ENCODE measurements around the gene LRRC9.
"Not testable (repeated sequence)": the region's sequence is repeated elsewhere in the genome, so short reads cannot be mapped to it uniquely, and the experiment has no call there.

The LRRC9 gene

GRCh38 chr14:59919570-59920377 lies at the start of gene LRRC9:
Gene LRRC9 (plus strand): TSS chr14:59920144.
- DNase-seq (ENCODE audit: low read depth, low spot score), result no peak

- no peak for DNase-seq (ENCODE audit: low read depth, low spot score)
These were observed 49.4 kb upstream of the LRRC9 start, which contains the start of gene RTN1 for GRCh38 chr14:59870277-59871165. Gene RTN1 (minus strand): TSS chr14:59870776. CDS start chr14:59870630, 146 bp downstream.

GRCh38 chr14:59871166-59871495 lies 48.8 kb upstream of the LRRC9 start:
- DNase-seq (ENCODE audit: low read depth, low spot score), result no peak

DNA sequence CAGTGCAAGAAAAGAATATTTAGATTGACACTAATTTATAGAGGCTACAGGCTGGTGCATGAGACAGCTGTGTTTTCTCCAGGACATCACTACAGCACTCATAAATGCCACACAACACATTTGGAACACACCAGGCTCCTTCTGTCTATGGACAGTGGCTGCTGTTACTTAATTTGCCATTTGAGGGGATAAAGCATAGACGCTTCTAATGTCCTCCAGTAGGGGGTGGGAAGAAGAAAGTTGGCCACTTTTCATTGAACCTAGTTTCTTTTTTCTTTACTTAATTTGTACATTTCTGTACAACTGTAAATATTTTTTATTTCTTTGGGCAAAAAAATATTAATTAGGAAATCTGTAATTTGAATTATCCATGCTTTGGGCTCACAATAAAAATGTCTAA lies 37.0 kb upstream of the LRRC9 start:
- DNase-seq (ENCODE audit: low read depth, low spot score), result no peak

DNA sequence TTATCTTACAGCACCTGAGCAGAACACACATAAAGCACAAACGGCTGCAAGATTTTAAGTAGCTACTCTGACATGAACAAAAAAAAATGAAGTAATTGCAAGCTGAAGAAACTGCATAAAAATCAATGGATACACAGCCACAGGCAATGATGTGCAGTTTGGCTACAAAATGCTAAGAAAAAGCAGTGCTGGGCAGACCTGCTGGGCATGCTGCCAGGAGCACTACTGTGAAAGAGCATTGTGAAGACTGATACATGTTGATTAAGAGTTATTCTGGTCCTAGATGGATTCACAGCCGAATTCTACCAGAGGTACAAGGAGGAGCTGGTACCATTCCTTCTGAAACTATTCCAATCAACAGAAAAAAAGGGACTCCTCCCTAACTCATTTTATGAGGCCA lies 29.3 kb upstream of the LRRC9 start:
- no peak for DNase-seq (ENCODE audit: low read depth, low spot score)

GRCh38 chr14:59895721-59896120 lies 24.2 kb upstream of the LRRC9 start:
- no peak for DNase-seq (ENCODE audit: low read depth, low spot score)

GRCh38 chr14:59897757-59898383 lies 22.1 kb upstream of the LRRC9 start:
- no peak for DNase-seq (ENCODE audit: low read depth, low spot score)

DNA sequence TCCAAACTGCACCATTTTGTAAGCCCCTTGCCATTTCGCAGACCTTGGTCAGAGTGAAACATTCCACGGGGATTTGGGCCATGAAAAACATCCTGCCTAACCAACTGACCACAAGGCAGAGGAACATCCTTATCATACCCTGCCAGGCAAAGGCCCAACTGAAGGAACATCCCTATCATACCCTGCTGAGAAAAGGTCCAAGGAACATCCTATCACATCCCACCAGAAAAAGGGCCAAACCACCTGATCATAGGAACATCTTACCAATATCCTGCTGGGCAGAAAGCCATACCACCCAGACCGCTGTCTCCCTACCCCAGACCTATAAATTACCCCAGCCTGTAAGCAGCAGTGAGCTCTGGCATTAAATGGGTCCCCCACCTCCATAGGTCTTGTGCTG lies 19.4 kb upstream of the LRRC9 start:
- DNase-seq (ENCODE audit: low read depth, low spot score), result no peak

GRCh38 chr14:59904184-59904583 lies 15.8 kb upstream of the LRRC9 start:
- DNase-seq (ENCODE audit: low read depth, low spot score), result no peak

DNA sequence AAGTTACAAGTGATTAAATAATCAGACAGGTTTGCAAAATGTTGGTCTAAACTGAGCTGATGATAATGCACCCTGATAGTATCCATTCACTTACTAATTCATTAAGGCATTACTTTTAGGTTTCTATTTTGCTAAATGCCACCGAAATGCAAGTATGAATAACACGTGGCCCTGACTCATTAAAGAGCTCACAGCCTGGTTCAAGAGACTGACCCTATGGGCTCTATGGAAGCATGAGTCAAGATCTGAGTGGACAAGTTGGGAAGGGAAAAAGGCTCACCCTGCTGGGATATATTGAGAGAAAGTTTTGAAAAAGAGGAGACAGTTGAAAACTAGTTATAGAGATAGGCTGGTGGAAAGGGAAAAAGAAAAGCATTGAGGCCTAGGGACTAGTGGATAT lies 14.8 kb upstream of the LRRC9 start:
- DNase-seq (ENCODE audit: low read depth, low spot score), result no peak

DNA sequence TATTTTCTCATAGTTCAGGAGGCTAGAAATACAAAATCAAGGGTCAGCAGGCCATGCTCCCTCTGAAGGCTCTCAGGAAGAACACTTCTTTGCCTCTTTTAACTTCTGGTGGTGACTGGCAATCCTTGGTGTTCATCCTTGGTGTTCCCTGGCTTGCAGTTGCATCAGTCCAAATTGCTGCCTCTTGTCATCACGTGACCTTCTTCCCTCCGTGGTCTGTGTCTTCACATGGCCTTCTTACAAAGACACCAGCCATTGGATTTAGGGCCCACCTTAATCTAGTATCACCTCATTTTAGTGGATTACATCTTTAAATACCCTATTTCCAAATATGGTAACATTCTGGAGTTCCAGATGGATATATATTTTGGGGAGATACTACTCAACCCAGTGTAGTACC lies 7.5 kb upstream of the LRRC9 start:
- DNase-seq (ENCODE audit: low read depth, low spot score), result no peak

- DNase-seq (ENCODE audit: low read depth, low spot score), result no peak
These were observed 6.8 kb upstream of the LRRC9 start for GRCh38 chr14:59913187-59913586.

GRCh38 chr14:59918824-59919569 lies 947 bp upstream of the LRRC9 start:
- DNase-seq (ENCODE audit: low read depth, low spot score), result peak; percentile 13

- no peak for DNase-seq (ENCODE audit: low read depth, low spot score)
These were observed 387 bp downstream of the LRRC9 start for GRCh38 chr14:59920378-59920683.

DNA sequence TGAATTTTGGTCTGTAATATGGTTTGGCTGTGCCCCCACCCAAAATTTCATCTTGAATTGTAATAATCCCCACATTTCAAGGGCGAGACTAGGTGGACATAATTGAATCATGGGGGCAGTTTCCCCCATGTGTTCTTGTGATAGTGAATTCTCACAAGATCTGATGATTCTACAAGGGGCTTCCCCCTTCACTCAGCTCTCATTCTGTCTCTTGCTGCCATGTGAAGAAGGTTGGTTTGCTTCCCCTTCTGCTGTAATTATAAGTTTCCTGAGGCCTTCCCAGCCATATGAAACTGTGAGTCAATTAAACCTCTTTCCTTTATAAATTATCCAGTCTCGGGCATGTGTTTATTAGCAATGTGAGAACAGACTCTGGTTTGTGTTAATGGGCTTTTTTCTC lies 5.9 kb downstream of the LRRC9 start:
- no peak for DNase-seq (ENCODE audit: low read depth, low spot score)

DNA sequence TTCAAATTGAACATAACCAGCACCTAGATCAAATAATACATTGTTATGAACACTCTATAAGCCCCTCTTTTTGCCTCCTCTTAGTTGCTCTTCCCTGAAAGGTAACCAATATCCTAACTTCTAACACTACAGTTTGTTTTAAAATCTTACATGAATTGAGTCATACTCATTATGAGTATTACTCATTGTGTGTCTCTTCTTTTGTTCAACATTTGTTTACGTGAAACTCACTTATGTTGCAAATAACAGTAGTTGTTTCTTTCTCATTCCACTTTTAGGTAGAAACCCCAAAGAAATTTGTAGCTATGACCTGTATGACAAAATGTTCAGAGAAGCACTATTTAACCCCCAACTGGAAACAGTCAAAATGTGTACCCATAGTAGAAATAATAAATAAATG lies 6.6 kb downstream of the LRRC9 start:
- no peak for DNase-seq (ENCODE audit: low read depth, low spot score)

DNA sequence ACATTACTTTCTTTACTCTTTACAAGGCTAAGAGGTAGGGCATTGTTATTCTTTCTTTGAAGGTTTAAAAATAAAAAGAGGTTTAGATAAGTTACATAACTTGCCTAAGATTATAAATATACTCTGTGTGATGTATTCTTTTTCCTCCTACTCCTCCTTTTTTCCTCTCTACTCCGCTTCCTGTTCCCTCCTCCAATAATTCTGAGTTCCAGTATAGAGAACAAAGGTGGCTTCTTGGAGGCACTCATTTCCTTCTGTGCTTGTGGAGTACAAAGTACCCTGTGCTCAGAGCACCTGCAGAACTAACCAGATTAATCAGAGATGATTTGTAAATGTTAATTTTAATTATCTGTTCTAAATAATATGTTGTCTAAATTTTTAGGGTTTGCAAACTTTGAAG lies 11.3 kb downstream of the LRRC9 start:
- no peak for DNase-seq (ENCODE audit: low read depth, low spot score)

GRCh38 chr14:59936145-59936544 lies 16.2 kb downstream of the LRRC9 start:
- no peak for DNase-seq (ENCODE audit: low read depth, low spot score)

GRCh38 chr14:59939828-59940227 lies 19.9 kb downstream of the LRRC9 start:
- no peak for DNase-seq (ENCODE audit: low read depth, low spot score)

- DNase-seq (ENCODE audit: low read depth, low spot score), result not testable (repeated sequence)
These were observed 22.4 kb downstream of the LRRC9 start for GRCh38 chr14:59942296-59942862.

GRCh38 chr14:59944909-59945308 lies 25.0 kb downstream of the LRRC9 start:
- no peak for DNase-seq (ENCODE audit: low read depth, low spot score)

All from smooth muscle cell of the brain vasculature (primary cell).